A549 (cell line): ENCODE data around the gene MMP1. TPM values are rescaled to one million over a fixed set of nuclear protein-coding genes. Genes with fewer than 3 reads are reported as not detected.
A peak's percentile ranks its signal among the peaks of the same experiment; 100 is the strongest.

ENCODE experiments used
- ATAC-seq, 2 experiments: fragments of 200-7000 bp in 1 of 2; fragments of >200 bp in 1 of 2; cut with Nextera tagmentation in 1 of 2; cut with Tn5 transposase in 1 of 2; 3 replicates each; pipeline versions ENCODE4 v1.8.0 to v1.9.1; 2018 to 2020; ENCODE audit warnings: mild to moderate bottlenecking in 1 of 2, moderate library complexity in 1 of 2
- CTCF ChIA-PET: fragments of 300-600 bp; sonication (Branson Sonifier 250); formaldehyde crosslinking; extraction: SDS; loops from one replicate; lab custom pipeline; 2021; ENCODE audit warnings: antibody characterized with exemption, inconsistent platforms; lab: Yijun Ruan, JAX
- POLR2A ChIA-PET: fragments of 350-600 bp; formaldehyde crosslinking; extraction: SDS; loops from one replicate; lab custom pipeline; 2021; ENCODE audit warnings: antibody characterized with exemption, inconsistent platforms; lab: Yijun Ruan, JAX
- DNase-seq, 2 experiments: peaks; one replicate each; pipeline versions ENCODE4 v3.0.0 to v3.0.0-alpha.2; 2011 to 2016; ENCODE audit warnings: low read depth in 1 of 2, low spot score in 1 of 2
- FAIRE-seq: peaks from 2 replicates; lab custom pipeline; 2011; peaks lifted over from hg19 to GRCh38; lab: Jason Lieb, UNC
- H3K27ac ChIP-seq, 2 experiments: fragments of >200 bp; sonication (Bioruptor Twin); formaldehyde crosslinking; 3 replicates each; pipeline ENCODE4 v1.5.1; 2016 to 2017
- H3K4me1 ChIP-seq: fragments of >200 bp; sonication (Bioruptor Twin); formaldehyde crosslinking; 3 replicates; pipeline ENCODE4 v1.6.1; 2016
- H3K4me2 ChIP-seq: fragments of >200 bp; sonication (Bioruptor Twin); formaldehyde crosslinking; 3 replicates; pipeline ENCODE4 v1.6.1; 2016
- H3K4me3 ChIP-seq: fragments of >200 bp; sonication (Bioruptor Twin); formaldehyde crosslinking; 3 replicates; pipeline ENCODE4 v1.5.1; 2016
- H3K9me3 ChIP-seq: fragments of >200 bp; sonication (Bioruptor Twin); formaldehyde crosslinking; 3 replicates; pipeline ENCODE4 v1.6.1; 2016
- ATOH8 ChIP-seq: fragments of 250-450 bp; sonication (Bioruptor Pico); IDR thresholded peaks from 2 replicates; pipeline ENCODE4 v1.5.0; 2020; ENCODE audit warnings: low read depth, mild to moderate bottlenecking, moderate library complexity
- BCL3 ChIP-seq: fragments of >200 bp; sonication (Bioruptor Twin); formaldehyde crosslinking; IDR thresholded peaks from 3 replicates; pipeline ENCODE4 v1.6.1; 2016
- CEBPB ChIP-seq, 2 experiments: fragments of >200 bp in 1 of 2; sonication (Bioruptor Twin) in 1 of 2; formaldehyde crosslinking in 1 of 2; IDR thresholded peaks; 2 replicates each; pipeline ENCODE4 v1.6.1; 2012 to 2016
- CHD2 ChIP-seq: fragments of 150-350 bp; IDR thresholded peaks from 2 replicates; pipeline ENCODE4 v1.6.1; 2014; ENCODE audit warnings: low read length; ENCODE audit not compliant: partially characterized antibody
- CHD4 ChIP-seq: fragments of 200-600 bp; sonication (generic); IDR thresholded peaks from 2 replicates; pipeline ENCODE4 v1.6.1; 2016; ENCODE audit warnings: antibody characterized with exemption, mild to moderate bottlenecking, borderline replicate concordance
- E2F6 ChIP-seq: IDR thresholded peaks from 2 replicates; pipeline ENCODE4 v1.6.1; 2012; ENCODE audit warnings: low read depth, borderline replicate concordance
- EHMT2 ChIP-seq: fragments of 200-600 bp; sonication (generic); IDR thresholded peaks from 2 replicates; pipeline ENCODE4 v1.6.1; 2016; ENCODE audit warnings: antibody characterized with exemption, low read depth, mild to moderate bottlenecking, moderate library complexity
- ELK1 ChIP-seq: fragments of 150-350 bp; IDR thresholded peaks from 2 replicates; pipeline ENCODE4 v1.6.1; 2014; ENCODE audit warnings: low read depth, mild to moderate bottlenecking, low read length
- ESRRA ChIP-seq: fragments of 150-350 bp; IDR thresholded peaks from 2 replicates; pipeline ENCODE4 v1.6.1; 2014; ENCODE audit warnings: mild to moderate bottlenecking, low read length, borderline replicate concordance
- FOSB ChIP-seq: fragments of 250-450 bp; sonication (Bioruptor Pico); IDR thresholded peaks from 2 replicates; pipeline ENCODE4 v1.5.0; 2020; ENCODE audit warnings: mild to moderate bottlenecking, moderate library complexity
- HDAC2 ChIP-seq: fragments of 200-600 bp; sonication (generic); IDR thresholded peaks from 2 replicates; pipeline ENCODE4 v1.6.1; 2016
- HES2 ChIP-seq: fragments of >200 bp; sonication (Bioruptor Twin); formaldehyde crosslinking; IDR thresholded peaks from 2 replicates; pipeline ENCODE4 v1.6.1; 2016
- HMGXB4 ChIP-seq: fragments of 250-450 bp; sonication (Bioruptor Pico); IDR thresholded peaks from 2 replicates; pipeline ENCODE4 v1.5.0; 2021; ENCODE audit warnings: mild to moderate bottlenecking, moderate library complexity, borderline replicate concordance
- HOXB13 ChIP-seq: fragments of 250-450 bp; sonication (Bioruptor Pico); IDR thresholded peaks from 2 replicates; pipeline ENCODE4 v1.5.0; 2020; ENCODE audit warnings: low read depth, mild to moderate bottlenecking, moderate library complexity
- HOXB5 ChIP-seq: fragments of 250-450 bp; sonication (Bioruptor Pico); IDR thresholded peaks from 2 replicates; pipeline ENCODE4 v1.5.0; 2020; ENCODE audit warnings: mild to moderate bottlenecking, moderate library complexity
- JUN ChIP-seq, 2 experiments: fragments of >200 bp; sonication (Bioruptor Twin); formaldehyde crosslinking; IDR thresholded peaks; 2 replicates in 1 of 2; 3 replicates in 1 of 2; pipeline ENCODE4 v1.6.1; 2016 to 2017
- JUNB ChIP-seq: fragments of >200 bp; sonication (Bioruptor Twin); formaldehyde crosslinking; IDR thresholded peaks from 2 replicates; pipeline ENCODE4 v1.6.1; 2016
- KDM1A ChIP-seq: fragments of 200-600 bp; sonication (generic); IDR thresholded peaks from 2 replicates; pipeline ENCODE4 v1.6.1; 2016; ENCODE audit warnings: low read depth, mild to moderate bottlenecking
- MAFK ChIP-seq: fragments of 450-650 bp; IDR thresholded peaks from 2 replicates; pipeline ENCODE4 v1.6.1; 2014; ENCODE audit not compliant: partially characterized antibody
- MAX ChIP-seq: IDR thresholded peaks from 2 replicates; pipeline ENCODE4 v1.6.1; 2012
- MAZ ChIP-seq: fragments of 150-350 bp; IDR thresholded peaks from 2 replicates; pipeline ENCODE4 v1.6.1; 2014; ENCODE audit warnings: antibody characterized with exemption, low read depth, low read length, borderline replicate concordance
- MYC ChIP-seq: IDR thresholded peaks from 2 replicates; pipeline ENCODE4 v1.6.1; 2012; ENCODE audit warnings: mild to moderate bottlenecking, inconsistent platforms, low read length, improper control_type of control experiment, borderline replicate concordance
- NFE2L2 ChIP-seq: fragments of 150-350 bp; conservative IDR thresholded peaks from 2 replicates; pipeline ENCODE4 v1.6.1; 2014; ENCODE audit warnings: low read length
- NPAS2 ChIP-seq: fragments of 250-450 bp; sonication (Bioruptor Pico); IDR thresholded peaks from 2 replicates; pipeline ENCODE4 v1.8.0; 2022; ENCODE audit warnings: mild to moderate bottlenecking, moderate library complexity, borderline replicate concordance
- POLR2A ChIP-seq: IDR thresholded peaks from 2 replicates; pipeline ENCODE4 v1.6.1; 2012; ENCODE audit warnings: mild to moderate bottlenecking, low read length
- RAD21 ChIP-seq, 2 experiments: fragments of >200 bp in 1 of 2; sonication (Bioruptor Twin) in 1 of 2; formaldehyde crosslinking in 1 of 2; IDR thresholded peaks in 1 of 2; conservative IDR thresholded peaks in 1 of 2; 2 replicates in 1 of 2; 3 replicates in 1 of 2; pipeline ENCODE4 v1.6.1; 2012 to 2018; ENCODE audit warnings: inconsistent platforms in 1 of 2
- RARB ChIP-seq: fragments of 250-450 bp; sonication (Bioruptor Pico); IDR thresholded peaks from 2 replicates; pipeline ENCODE4 v1.8.0; 2021; ENCODE audit warnings: mild to moderate bottlenecking, moderate library complexity
- RCOR1 ChIP-seq: fragments of 150-350 bp; IDR thresholded peaks from 2 replicates; pipeline ENCODE4 v1.6.1; 2014; ENCODE audit warnings: antibody characterized with exemption, low read length, low read depth
- RFX5 ChIP-seq: fragments of 450-650 bp; IDR thresholded peaks from 2 replicates; pipeline ENCODE4 v1.7.1; 2014; ENCODE audit warnings: antibody characterized with exemption, mild to moderate bottlenecking, moderate library complexity
- SMC3 ChIP-seq: fragments of >200 bp; sonication (Bioruptor Twin); formaldehyde crosslinking; IDR thresholded peaks from 3 replicates; pipeline ENCODE4 v1.6.1; 2018; ENCODE audit warnings: inconsistent platforms
- SREBF2 ChIP-seq: fragments of 450-650 bp; IDR thresholded peaks from 2 replicates; pipeline ENCODE4 v1.6.1; 2014; ENCODE audit warnings: mild to moderate bottlenecking, moderate library complexity
- USF2 ChIP-seq: fragments of 450-650 bp; IDR thresholded peaks from 2 replicates; pipeline ENCODE4 v1.6.1; 2014; ENCODE audit warnings: antibody characterized with exemption
- ZC3H11A ChIP-seq: fragments of 450-650 bp; IDR thresholded peaks from 2 replicates; pipeline ENCODE4 v1.6.1; 2014; ENCODE audit warnings: antibody characterized with exemption, mild to moderate bottlenecking
- ZNF302 ChIP-seq: fragments of 250-450 bp; sonication (Bioruptor Pico); IDR thresholded peaks from 2 replicates; pipeline ENCODE4 v1.9.0; 2021; ENCODE audit warnings: inconsistent platforms, mild to moderate bottlenecking, moderate library complexity
- ZSCAN20 ChIP-seq: fragments of 250-450 bp; sonication (Bioruptor Pico); IDR thresholded peaks from 2 replicates; pipeline ENCODE4 v1.8.0; 2022; ENCODE audit warnings: mild to moderate bottlenecking, moderate library complexity
- WGBS: methylation state at CpG from one replicate; pipeline ENCODE4 v1.1.6; 2017; ENCODE audit errors: missing lambda C conversion rate; 5-methylcytosine and 5-hydroxymethylcytosine counted together
- polyA plus RNA-seq, 4 experiments: library from polyadenylated mRNA; depleted of rRNA in 3 of 4; stranded (reverse); fragments of >200 nt; fragmentation: RNase III in 1 of 4; extraction: RNeasy Plus Mini Kit Qiagen cat#74134 plus additional on column Dnase treatment in 1 of 4; gene quantifications; 2 replicates in 3 of 4; 3 replicates in 1 of 4; pipeline ENCODE4 v1.2.3, GENCODE V29; 2011 to 2017

Gene MMP1
- polyA plus RNA-seq, 2 of the 4 experiments (the other 2 are of a cell fraction), result 0.06 to 0.12 TPM

GRCh38 chr11:102760344-102761035 is 37.5 kb downstream of the MMP1 start:
- ChIA-PET POLR2A (interaction anchor here (0.6 kb wide), 1 partner anchor 20 kb away, joined by 3 read pairs; no protein-coding TSS in a partner anchor), CTCF (interaction anchor here (0.6 to 1.1 kb wide), 3 partner anchors 10 to 180 kb away, joined by 3 to 5 read pairs (median 4); partner anchors contain the start of gene MMP1)
- no peaks in the 10 kb centered on the region for H3K9me3 ChIP-seq
- FAIRE-seq, result no peak
- 42% methylated on average over 4 of the region's 4 CpGs for WGBS
- peak overlapping the region; percentile 42 to 73; a peak in 5 of 6 replicates for H3K27ac ChIP-seq
- H3K4me1 ChIP-seq, result peaks cover 52% of the 10 kb centered on the region
- ATAC-seq, result peak in 1 of 2 experiments; percentile 77; a peak in 3 of 6 replicates
- H3K4me3 ChIP-seq, result no peak overlapping the region
- peak; percentile 18 to 55 for DNase-seq
- peak overlapping the region; percentile 64 for H3K4me2 ChIP-seq
- TF ChIP-seq HMGXB4 (CRISPR knock-in tag) (no peak), MYC (no peak), ESRRA (no peak), ZC3H11A (no peak), RFX5 (no peak), ZNF302 (no peak), HOXB13 (CRISPR knock-in tag) (no peak), CHD4 (no peak), RAD21 (conservative IDR thresholded peaks at IDR 0.05 in 1 of 2, IDR thresholded peaks at IDR 0.05 in 1 of 2) (no peak), USF2 (no peak), ELK1 (no peak), ZSCAN20 (no peak), CHD2 (no peak), RCOR1 (no peak), JUNB (peak; percentile 84), POLR2A (no peak), BCL3 (peak; percentile 60; the same call in 1 of the 3 replicates), HOXB5 (CRISPR knock-in tag) (no peak), HES2 (peak; percentile 94), E2F6 (no peak), SMC3 (no peak), JUN (IDR thresholded peaks at IDR 0.05) (peak; percentile 42 to 67; a peak in 2 of 5 replicates), MAFK (peak; percentile 18), FOSB (CRISPR knock-in tag) (no peak), HDAC2 (no peak), CEBPB (IDR thresholded peaks at IDR 0.05) (peak; percentile 93 to 96), MAZ (no peak), RARB (CRISPR knock-in tag) (no peak), SREBF2 (no peak), ATOH8 (CRISPR knock-in tag) (no peak), EHMT2 (no peak), NPAS2 (CRISPR knock-in tag) (no peak), NFE2L2 (no peak), MAX (no peak), KDM1A (no peak)
